Superior temporal gyrus (tissue), 1 donor: ENCODE results near the gene HSD17B4.
A peak's percentile ranks its signal among the peaks of the same experiment; 100 is the strongest.
"Not testable (repeated sequence)": the region's sequence is repeated elsewhere in the genome, so short reads cannot be mapped to it uniquely, and the experiment has no call there.

Source experiments
- DNase-seq: peaks from one replicate; pipeline ENCODE4 v3.0.0-alpha.2; 2016; ENCODE audit errors: extremely low spot score

HSD17B4 gene

DNA sequence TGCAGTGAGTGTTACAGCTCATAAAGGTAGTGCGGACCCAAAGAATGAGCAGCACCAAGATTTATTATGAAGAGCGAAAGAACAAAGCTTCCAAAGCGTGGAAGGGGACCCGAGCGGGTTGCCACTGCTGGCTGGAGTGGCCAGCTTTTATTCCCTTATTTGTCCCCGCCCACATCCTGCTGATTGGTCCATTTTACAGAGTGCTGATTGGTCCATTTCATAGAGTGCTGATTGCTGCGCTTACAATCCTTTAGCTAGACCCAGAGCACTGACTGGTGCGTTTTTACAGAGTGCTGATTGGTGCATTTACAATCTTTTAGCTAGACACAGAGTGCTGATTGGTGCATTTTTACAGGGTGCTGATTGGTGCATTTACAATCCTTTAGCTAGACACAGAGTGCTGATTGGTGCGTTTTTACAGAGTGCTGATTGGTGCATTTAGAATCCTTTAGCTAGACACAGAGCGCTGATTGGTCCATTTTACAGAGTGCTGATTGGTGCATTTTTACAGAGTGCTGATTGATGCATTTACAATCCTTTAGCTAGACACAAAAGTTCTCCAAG lies 19.5 kb upstream of the HSD17B4 start:
- not testable (repeated sequence) for DNase-seq

GRCh38 chr5:119435436-119436132 lies 16.7 kb upstream of the HSD17B4 start:
- DNase-seq: no peak

DNA sequence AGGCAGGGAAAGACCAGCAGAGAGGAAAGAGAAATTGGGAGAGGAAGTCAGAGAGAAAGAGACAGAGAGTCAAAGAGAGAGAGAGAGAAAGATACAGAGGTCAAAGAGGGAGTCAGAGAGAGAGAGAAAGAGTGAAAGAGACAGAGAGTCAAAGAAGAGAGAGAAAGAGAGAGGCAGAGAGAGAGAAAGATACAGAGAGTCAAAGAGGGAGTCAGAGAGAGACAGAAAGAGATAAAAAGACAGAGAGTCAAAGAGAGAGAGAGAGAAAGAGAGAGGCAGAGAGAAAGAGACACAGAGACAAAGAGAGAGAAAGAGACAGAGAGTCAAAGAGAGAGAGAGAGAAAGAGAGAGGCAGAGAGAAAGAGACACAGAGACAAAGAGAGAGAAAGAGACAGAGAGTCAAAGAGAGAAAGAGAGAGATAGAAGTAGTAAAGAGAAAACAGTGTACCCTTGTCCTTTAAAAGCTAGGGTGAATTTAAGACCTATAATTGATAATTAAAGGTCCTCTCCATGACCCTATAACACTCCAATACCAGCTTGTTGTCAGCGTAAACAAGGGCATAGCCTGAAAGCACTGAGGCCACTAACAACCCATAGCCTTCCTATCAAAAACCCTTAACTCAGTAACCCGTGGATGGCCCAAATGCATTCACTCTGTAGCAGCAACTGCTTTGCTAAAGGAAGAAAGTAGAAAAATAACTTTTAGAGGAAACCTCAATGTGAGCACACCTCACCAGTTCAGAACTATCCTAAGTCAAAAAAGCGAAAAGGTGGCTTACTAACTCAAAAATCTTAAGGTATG lies 14.3 kb upstream of the HSD17B4 start:
- DNase-seq: not testable (repeated sequence)

DNA sequence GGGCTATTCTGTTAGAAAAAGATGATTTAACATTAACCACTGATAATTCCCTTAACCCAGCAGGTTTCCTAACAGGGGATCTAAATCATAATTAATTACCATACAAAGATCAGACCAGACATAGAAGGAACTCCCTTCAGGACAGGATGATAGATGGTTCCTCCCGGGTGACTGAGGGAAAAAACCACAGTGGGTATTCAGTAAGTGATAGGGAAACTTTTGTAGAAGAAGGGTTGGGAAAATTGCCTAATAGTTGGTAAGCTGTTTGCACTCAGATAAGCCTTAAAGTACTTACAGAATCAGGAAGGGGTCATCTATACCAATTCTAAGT lies 13.7 kb upstream of the HSD17B4 start:
- not testable (repeated sequence) for DNase-seq

- DNase-seq: no peak
These were observed 13.1 kb upstream of the HSD17B4 start for GRCh38 chr5:119439140-119439631.

DNA sequence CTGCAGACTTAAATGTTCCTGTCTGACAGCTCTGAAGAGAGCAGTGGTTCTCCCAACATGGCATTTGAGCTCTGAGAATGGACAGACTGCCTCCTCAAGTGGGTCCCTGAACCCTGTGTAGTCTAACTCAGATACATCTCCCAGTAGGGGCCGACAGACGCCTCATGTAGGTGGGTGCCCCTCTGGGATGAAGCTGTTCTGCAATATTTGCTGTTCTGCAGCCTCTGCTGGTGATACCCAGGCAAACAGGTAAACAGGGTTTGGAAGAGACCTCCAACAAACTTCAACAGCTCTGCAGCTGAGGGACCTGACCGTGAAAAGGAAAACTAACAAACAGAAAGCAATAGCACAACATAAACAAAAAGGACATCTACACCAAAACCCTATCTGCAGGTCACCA lies 12.7 kb upstream of the HSD17B4 start:
- not testable (repeated sequence) for DNase-seq

GRCh38 chr5:119444643-119445042 lies 7.7 kb upstream of the HSD17B4 start:
- DNase-seq: not testable (repeated sequence)

GRCh38 chr5:119445544-119445943 lies 6.8 kb upstream of the HSD17B4 start:
- DNase-seq: no peak

- DNase-seq: no peak
These were observed 2.4 kb upstream of the HSD17B4 start for GRCh38 chr5:119449882-119450281.

DNA sequence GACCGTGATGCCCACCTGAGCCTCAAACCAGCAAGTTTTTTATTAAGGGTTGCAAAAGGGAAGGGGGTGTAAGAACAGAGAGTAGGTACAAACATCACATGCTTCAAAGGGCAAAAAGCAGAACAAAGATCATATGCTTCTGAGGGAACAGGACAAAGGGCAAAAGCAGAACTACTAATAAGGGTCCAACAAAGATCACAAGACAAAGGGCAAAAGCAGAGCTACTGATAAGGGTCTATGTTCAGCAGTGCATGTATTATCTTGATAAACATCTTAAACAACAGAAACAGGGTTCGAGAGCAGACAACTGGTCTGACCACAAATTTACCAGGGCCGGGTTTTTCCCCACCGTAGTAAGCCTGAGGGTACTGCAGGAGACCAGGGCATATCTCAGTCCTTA lies 1.7 kb upstream of the HSD17B4 start:
- DNase-seq: not testable (repeated sequence)

- DNase-seq: no peak
These were observed 736 bp upstream of the HSD17B4 start for GRCh38 chr5:119451561-119451960.

GRCh38 chr5:119452060-119452372 lies 281 bp upstream of the HSD17B4 start:
- DNase-seq: no peak

GRCh38 chr5:119453040-119453373 lies 710 bp downstream of the HSD17B4 start:
- peak; percentile 68 for DNase-seq

GRCh38 chr5:119454171-119454570 lies 1.9 kb downstream of the HSD17B4 start:
- no peak for DNase-seq

GRCh38 chr5:119458911-119459632 lies 6.8 kb downstream of the HSD17B4 start:
- DNase-seq: no peak

DNA sequence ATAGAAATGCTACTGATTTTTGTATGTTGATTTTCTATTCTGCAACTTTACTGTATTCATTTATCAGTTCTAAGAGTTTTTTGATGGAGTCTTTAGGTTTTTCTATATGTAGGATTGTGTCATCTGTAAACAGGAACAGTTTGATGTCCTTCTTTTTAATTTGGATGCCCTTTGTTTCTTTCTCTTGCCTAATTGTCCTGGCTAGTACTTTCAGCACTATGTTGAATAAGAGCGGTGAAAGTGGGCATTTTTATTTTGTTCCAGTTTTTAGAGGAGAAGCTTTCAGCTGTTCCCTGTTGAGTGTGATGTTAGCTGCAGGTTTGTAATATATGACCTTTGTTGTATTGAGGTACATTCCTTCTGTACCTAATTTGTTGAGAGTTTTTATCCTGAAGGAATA lies 13.3 kb downstream of the HSD17B4 start:
- no peak for DNase-seq

DNA sequence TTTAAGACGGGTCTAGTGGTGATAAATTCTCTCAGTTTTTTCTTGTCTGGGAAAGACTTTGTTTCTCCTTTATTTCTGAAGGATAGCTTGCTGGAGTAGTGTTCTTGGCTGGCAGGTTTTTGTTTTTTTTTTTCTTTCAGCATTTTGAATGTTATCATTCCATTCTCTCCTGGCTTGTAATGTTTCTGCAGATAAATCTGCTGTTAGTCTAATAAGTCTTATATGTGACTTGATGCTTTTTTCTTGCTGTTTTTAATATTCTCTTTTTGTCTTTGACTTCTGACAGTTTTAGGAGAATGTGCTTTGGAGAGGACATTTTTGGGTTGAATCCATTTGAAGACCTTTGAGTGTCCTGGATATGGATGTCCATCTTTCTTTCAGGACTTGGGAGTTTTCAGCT lies 16.0 kb downstream of the HSD17B4 start:
- no peak for DNase-seq

- no peak for DNase-seq
These were observed 17.9 kb downstream of the HSD17B4 start for GRCh38 chr5:119470105-119470763.

- DNase-seq: peak; percentile 80
These were observed 18.7 kb downstream of the HSD17B4 start for GRCh38 chr5:119470851-119471451.

DNA sequence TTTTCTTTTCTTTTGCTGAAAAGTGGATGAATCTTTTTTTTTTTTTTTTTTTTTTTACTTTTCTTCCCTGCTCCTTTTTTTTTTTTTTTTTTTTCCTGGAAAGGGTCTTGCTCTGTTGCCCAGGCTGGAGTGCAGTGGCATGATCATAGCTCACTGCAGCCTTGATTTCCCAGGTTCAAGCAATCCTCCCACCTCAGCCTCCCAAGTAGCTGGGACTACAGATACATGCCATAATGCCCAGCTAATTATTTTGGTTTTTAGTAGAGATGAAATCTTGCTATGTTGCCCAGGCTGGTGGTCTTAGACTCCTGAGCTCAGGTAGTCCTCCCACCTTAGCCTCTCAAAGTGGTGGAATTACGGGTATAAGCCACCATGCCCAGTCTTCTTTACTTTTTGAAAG lies 20.9 kb downstream of the HSD17B4 start:
- no peak for DNase-seq

DNA sequence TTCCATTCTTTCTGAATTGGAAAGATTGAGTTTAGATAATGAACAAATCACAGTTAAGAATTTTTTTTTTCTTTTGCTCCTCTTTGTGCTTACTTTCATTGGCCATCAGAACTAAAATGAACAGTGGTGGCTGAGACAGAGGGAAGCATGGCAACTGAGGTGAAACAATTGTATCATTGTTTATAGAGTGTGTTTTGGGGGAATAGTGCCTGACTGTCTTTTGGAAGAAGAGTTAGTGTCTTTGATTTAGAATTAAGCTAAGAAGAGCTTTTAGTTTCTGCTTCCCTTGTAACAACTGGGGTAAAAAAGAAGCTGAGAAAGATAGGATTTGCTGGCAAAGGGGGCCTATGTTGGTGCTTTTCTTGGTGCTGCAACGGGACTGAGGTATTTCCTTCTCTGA lies 24.0 kb downstream of the HSD17B4 start:
- peak; percentile 77 for DNase-seq

DNA sequence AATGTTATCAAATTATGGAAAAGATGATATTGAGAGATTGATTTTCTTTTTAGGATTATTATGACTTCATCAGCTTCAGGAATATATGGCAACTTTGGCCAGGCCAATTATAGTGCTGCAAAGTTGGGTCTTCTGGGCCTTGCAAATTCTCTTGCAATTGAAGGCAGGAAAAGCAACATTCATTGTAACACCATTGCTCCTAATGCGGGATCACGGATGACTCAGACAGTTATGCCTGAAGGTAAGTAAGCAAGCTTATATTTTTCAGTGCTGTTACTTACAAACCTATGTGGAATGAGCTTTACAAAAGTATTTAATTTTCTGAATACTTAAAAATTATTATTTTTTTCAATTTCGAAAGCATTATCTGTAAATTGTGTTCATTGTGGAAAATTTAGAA lies 26.5 kb downstream of the HSD17B4 start:
- no peak for DNase-seq
